IMR-90 (cell line): ENCODE data around the gene PROK2. TPM values are rescaled to one million over a fixed set of nuclear protein-coding genes. Genes with fewer than 3 reads are reported as not detected.
A peak's percentile ranks its signal among the peaks of the same experiment; 100 is the strongest.

Experiments used
- ATAC-seq: fragments of 200-7000 bp; cut with Tn5 transposase; 2 replicates; pipeline ENCODE4 v1.9.1; 2020; ENCODE audit warnings: low read depth, mild to moderate bottlenecking, moderate library complexity
- BruUV-seq: library from RNA; stranded (reverse); fragments of 400-500 nt; replicated peaks from 2 replicates; lab custom pipeline; 2021; lab: Mats Ljungman, UMichigan
- CTCF ChIA-PET: fragments of 300-600 bp; formaldehyde crosslinking; extraction: SDS; loops from one replicate; lab custom pipeline; 2021; ENCODE audit warnings: antibody characterized with exemption; lab: Yijun Ruan, JAX
- POLR2A ChIA-PET: fragments of 300-600 bp; sonication (Branson Sonifier 250); formaldehyde crosslinking; loops from one replicate; lab custom pipeline; 2022; ENCODE audit warnings: antibody characterized with exemption; ENCODE audit not compliant: unreplicated experiment; lab: Charles Lee
- DNase-seq: peaks from one replicate; pipeline ENCODE4 v3.0.0; 2013
- H2AFZ ChIP-seq: replicated peaks from 2 replicates; pipeline ENCODE3; 2013; ENCODE audit warnings: low read length, mild to moderate bottlenecking; ENCODE audit not compliant: poor library complexity
- H2AK5ac ChIP-seq: 2 replicates; pipeline ENCODE4 v1.6.1; 2013; ENCODE audit warnings: low read depth, low read length, inconsistent platforms
- H2AK9ac ChIP-seq: replicated peaks from 2 replicates; pipeline ENCODE3; 2013; ENCODE audit warnings: mild to moderate bottlenecking, low read depth, low read length, moderate library complexity; ENCODE audit not compliant: poor library complexity
- H2BK120ac ChIP-seq: 2 replicates; pipeline ENCODE4 v1.6.1; 2013; ENCODE audit warnings: low read depth, low read length, inconsistent platforms
- H2BK15ac ChIP-seq: 3 replicates; pipeline ENCODE4 v1.6.1; 2013; ENCODE audit warnings: low read depth, low read length, inconsistent platforms
- H2BK20ac ChIP-seq: 2 replicates; pipeline ENCODE4 v1.6.1; 2013; ENCODE audit warnings: low read depth, mild to moderate bottlenecking, inconsistent platforms, low read length, moderate library complexity
- H2BK5ac ChIP-seq: 2 replicates; pipeline ENCODE4 v1.6.1; 2013; ENCODE audit warnings: mild to moderate bottlenecking, low read depth, low read length, inconsistent platforms; ENCODE audit not compliant: poor library complexity, severe bottlenecking
- H3K14ac ChIP-seq: replicated peaks from 2 replicates; pipeline ENCODE4 v1.6.1; 2013; ENCODE audit warnings: low read depth, low read length, inconsistent platforms
- H3K18ac ChIP-seq: 2 replicates; pipeline ENCODE4 v1.6.1; 2013; ENCODE audit warnings: low read depth, low read length, control low read depth
- H3K23ac ChIP-seq: 2 replicates; pipeline ENCODE4 v1.6.1; 2013; ENCODE audit warnings: low read depth, low read length, inconsistent platforms
- H3K27ac ChIP-seq: 2 replicates; pipeline ENCODE4 v1.5.1; 2013; ENCODE audit warnings: mild to moderate bottlenecking, control low read depth, low read length; ENCODE audit not compliant: insufficient read depth
- H3K27me3 ChIP-seq: 2 replicates; pipeline ENCODE4 v1.6.1; 2013; ENCODE audit warnings: low read length; ENCODE audit not compliant: control insufficient read depth, insufficient read depth
- H3K36me3 ChIP-seq: 2 replicates; pipeline ENCODE4 v1.6.1; 2013; ENCODE audit warnings: low read length, mixed read lengths; ENCODE audit not compliant: control insufficient read depth, insufficient read depth
- H3K4ac ChIP-seq: 2 replicates; pipeline ENCODE4 v1.6.1; 2013; ENCODE audit warnings: low read depth, low read length, inconsistent platforms
- H3K4me1 ChIP-seq: 2 replicates; pipeline ENCODE4 v1.6.1; 2013; ENCODE audit warnings: low read length, mixed read lengths; ENCODE audit not compliant: control insufficient read depth, insufficient read depth
- H3K4me2 ChIP-seq: 2 replicates; pipeline ENCODE4 v1.6.1; 2013; ENCODE audit warnings: low read depth, mild to moderate bottlenecking, control low read depth, low read length, moderate library complexity
- H3K4me3 ChIP-seq: 2 replicates; pipeline ENCODE4 v1.5.1; 2013; ENCODE audit warnings: low read depth, mild to moderate bottlenecking, control low read depth, low read length, moderate library complexity; ENCODE audit not compliant: insufficient read depth
- H3K56ac ChIP-seq: 2 replicates; pipeline ENCODE4 v1.6.1; 2013; ENCODE audit warnings: low read length, inconsistent platforms; ENCODE audit not compliant: insufficient read depth; ENCODE audit errors: extremely low read depth
- H3K79me1 ChIP-seq, 2 experiments: 2 replicates each; pipeline ENCODE4 v1.6.1; 2013; ENCODE audit warnings: low read length in 2 of 2, inconsistent platforms in 1 of 2, low read depth in 1 of 2
- H3K9ac ChIP-seq: 2 replicates; pipeline ENCODE4 v1.6.1; 2013; ENCODE audit warnings: low read depth, low read length, control low read depth
- H3K9me1 ChIP-seq: 2 replicates; pipeline ENCODE4 v1.6.1; 2013; ENCODE audit warnings: low read length, inconsistent platforms; ENCODE audit not compliant: insufficient read depth
- H3K9me3 ChIP-seq: 2 replicates; pipeline ENCODE4 v1.6.1; 2013; ENCODE audit warnings: low read length; ENCODE audit not compliant: control insufficient read depth, insufficient read depth
- H4K20me1 ChIP-seq: 2 replicates; pipeline ENCODE4 v1.6.1; 2013; ENCODE audit warnings: low read length, inconsistent platforms; ENCODE audit not compliant: insufficient read depth
- H4K5ac ChIP-seq: 2 replicates; pipeline ENCODE4 v1.6.1; 2013; ENCODE audit warnings: mild to moderate bottlenecking, low read depth, low read length, control low read depth
- H4K8ac ChIP-seq, 2 experiments: 2 replicates each; pipeline ENCODE4 v1.6.1; 2013; ENCODE audit warnings: low read depth in 2 of 2, low read length in 2 of 2, control low read depth in 1 of 2, inconsistent platforms in 1 of 2
- H4K91ac ChIP-seq: 2 replicates; pipeline ENCODE4 v1.6.1; 2013; ENCODE audit warnings: low read depth, low read length, inconsistent platforms; ENCODE audit not compliant: insufficient read depth
- CEBPB ChIP-seq: IDR thresholded peaks from 2 replicates; pipeline ENCODE4 v1.6.1; 2012; ENCODE audit warnings: low read depth, low read length, improper control_type of control experiment
- MAFK ChIP-seq: IDR thresholded peaks from 2 replicates; pipeline ENCODE4 v1.6.1; 2012; ENCODE audit warnings: low read depth, low read length, improper control_type of control experiment
- POLR2A ChIP-seq: IDR thresholded peaks from 2 replicates; pipeline ENCODE4 v1.6.1; 2012; ENCODE audit warnings: mild to moderate bottlenecking, low read depth, low read length
- USF2 ChIP-seq: fragments of 150-350 bp; IDR thresholded peaks from 2 replicates; pipeline ENCODE4 v1.6.1; 2017; ENCODE audit warnings: mild to moderate bottlenecking, antibody characterized with exemption, low read length, low read depth
- WGBS, 2 experiments: methylation state at CpG; one replicate each; pipeline versions ENCODE4 v1.1.5 to v1.1.7; 2013; ENCODE audit warnings: missing lambda C conversion rate in 2 of 2; ENCODE audit not compliant: insufficient read length in 1 of 2; ENCODE audit errors: extremely low coverage in 2 of 2; 5-methylcytosine and 5-hydroxymethylcytosine counted together
- dilution Hi-C: fragments of 300-500 bp; cut with HindIII; formaldehyde crosslinking; loops from one replicate; pipeline ENCODE4 v1.14.3; 2018; ENCODE audit warnings: low sequenced_read_pairs; ENCODE audit not compliant: unreplicated experiment
- in situ Hi-C: fragments of 300-500 bp; cut with MboI; formaldehyde crosslinking; loops from 3 replicates; pipeline ENCODE4 v1.14.3; 2019; ENCODE audit warnings: low sequenced_read_pairs, inconsistent platforms, mixed read lengths
- intact Hi-C: fragments of 100-400 bp; cut with micrococcal nuclease; formaldehyde crosslinking; loops from 2 replicates; pipeline ENCODE4 v1.10.0; 2022
- polyA plus RNA-seq, 3 experiments: library from polyadenylated mRNA; depleted of rRNA; stranded (reverse); fragments of >200 nt; gene quantifications; 2 replicates each; pipeline ENCODE4 v1.2.3, GENCODE V29; 2012; ENCODE audit warnings: low replicate concordance in 1 of 3
- total RNA-seq: library from RNA; depleted of rRNA; stranded (reverse); fragments of >200 nt; gene quantifications from 2 replicates; pipeline ENCODE4 v1.2.3, GENCODE V29; 2012

Gene PROK2
- total and polyA plus RNA-seq, 2 of the 4 experiments (the other 2 are of a cell fraction) = not detected

GRCh38 chr3:71815340-71816067 is 30.6 kb upstream of the PROK2 start (continued):
- no peak for TF ChIP-seq POLR2A

- POLR2A ChIA-PET = no interaction called here
- no peak overlapping the region for H2AFZ ChIP-seq
Observed at GRCh38 chr3:71813704-71814103, 28.8 kb upstream of the PROK2 start.

More at GRCh38 chr3:71813704-71814103, 28.8 kb upstream of the PROK2 start:
- H2BK15ac ChIP-seq = no peak overlapping the region
- H3K4me1 ChIP-seq = no peaks in the 10 kb centered on the region
- no TSS peak for BruUV-seq
- H2BK20ac ChIP-seq = no peak overlapping the region
- intact Hi-C loops (no loop called here), dilution Hi-C loops (no loop called here), in situ Hi-C loops (no loop called here)
- no peak overlapping the region for H3K27ac ChIP-seq
- H3K4ac ChIP-seq = no peak overlapping the region
- no peaks in the 10 kb centered on the region for H3K9me3 ChIP-seq
- no peaks in the 10 kb centered on the region for H3K36me3 ChIP-seq
- H3K18ac ChIP-seq = no peak overlapping the region
- WGBS, 2 experiments = no CpG with 5 or more reads among the region's 3 CpGs
- no peak overlapping the region for H2AK9ac ChIP-seq
- ATAC-seq (no peak), DNase-seq (no peak)
- no peak overlapping the region for H2BK120ac ChIP-seq
- no peak overlapping the region for H4K5ac ChIP-seq
- no peak overlapping the region for H3K9ac ChIP-seq
- H3K56ac ChIP-seq = no peak overlapping the region
- TF ChIP-seq MAFK = no peak
- 0 out of 2 replicates have a peak, but pooled peaks have one; percentile 3 for TF ChIP-seq CEBPB
- TF ChIP-seq USF2 = no peak
- H2BK5ac ChIP-seq = no peak overlapping the region
- no peak overlapping the region for H3K14ac ChIP-seq
- no peak overlapping the region for H3K23ac ChIP-seq
- H4K20me1 ChIP-seq = no peaks in the 10 kb centered on the region
- no peak overlapping the region for H4K8ac ChIP-seq
- H3K4me2 ChIP-seq = no peak overlapping the region
- CTCF ChIA-PET = no interaction called here
- H3K9me1 ChIP-seq = no peaks in the 10 kb centered on the region
- H3K4me3 ChIP-seq = no peak overlapping the region
- peaks cover 4% of the 10 kb centered on the region; the same call in 1 of the 2 replicates for H3K27me3 ChIP-seq
- H3K79me1 ChIP-seq = no peaks in the 10 kb centered on the region
- no peak overlapping the region for H2AK5ac ChIP-seq
- H4K91ac ChIP-seq = no peak overlapping the region
